Fibroblast of skin of right quadriceps (primary cell): ENCODE data around the gene PRUNE2.
"Not testable (repeated sequence)": the region's sequence is repeated elsewhere in the genome, so short reads cannot be mapped to it uniquely, and the experiment has no call there.

Experiments
- DNase-seq: peaks from one replicate; pipeline ENCODE4 v3.0.0-alpha.2; 2013

Gene PRUNE2

DNA sequence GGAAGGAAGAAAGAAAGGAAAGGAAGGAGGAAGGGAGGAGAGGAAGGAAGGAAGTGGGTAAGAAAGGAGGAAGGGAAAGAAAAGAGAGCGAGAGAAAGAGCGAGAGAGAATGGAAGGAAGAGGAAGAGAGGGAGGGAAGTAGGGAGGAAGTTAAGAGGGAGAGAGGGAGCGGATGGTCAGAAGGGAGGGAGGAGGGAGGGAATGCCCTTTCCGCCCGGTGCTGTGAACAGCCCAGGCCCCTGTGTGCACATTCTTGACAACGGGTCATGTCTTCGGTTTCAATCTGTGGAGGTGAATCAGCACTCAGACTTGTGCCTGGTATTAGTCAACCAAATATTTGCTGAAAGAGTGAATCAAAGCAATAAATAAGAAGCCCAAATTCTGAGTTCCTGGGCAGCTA is 39.2 kb downstream of the PRUNE2 start:
- peak; percentile 92 for DNase-seq

- no peak for DNase-seq
Observed at GRCh38 chr9:76863832-76864231, 42.1 kb downstream of the PRUNE2 start.

DNA sequence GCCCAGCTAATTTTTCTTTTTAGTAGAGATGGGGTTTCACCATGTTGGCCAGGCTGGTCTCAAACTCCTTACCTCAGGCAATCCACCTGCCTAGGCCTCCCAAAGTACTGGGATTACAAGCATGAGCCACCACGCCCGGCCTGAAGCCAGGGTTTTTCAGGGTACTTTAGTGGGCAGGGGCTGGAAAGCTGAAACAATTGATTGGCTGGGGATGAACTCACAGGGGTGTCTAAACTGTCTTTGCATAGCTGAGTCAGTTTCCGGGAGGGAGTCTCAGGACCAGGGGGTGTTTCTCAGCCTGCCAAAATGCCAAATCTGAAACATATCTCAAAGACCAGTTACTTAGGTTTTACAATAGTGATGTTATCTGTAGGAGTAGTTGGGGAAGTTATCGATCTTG is 46.1 kb downstream of the PRUNE2 start:
- no peak for DNase-seq

GRCh38 chr9:76858248-76858647 is 47.7 kb downstream of the PRUNE2 start:
- DNase-seq: not testable (repeated sequence)

GRCh38 chr9:76856016-76856415 is 49.9 kb downstream of the PRUNE2 start:
- DNase-seq: no peak

- DNase-seq: peak; percentile 69
Observed at GRCh38 chr9:76855015-76855414, 50.9 kb downstream of the PRUNE2 start.

GRCh38 chr9:76852026-76852425 is 53.9 kb downstream of the PRUNE2 start:
- DNase-seq: no peak

DNA sequence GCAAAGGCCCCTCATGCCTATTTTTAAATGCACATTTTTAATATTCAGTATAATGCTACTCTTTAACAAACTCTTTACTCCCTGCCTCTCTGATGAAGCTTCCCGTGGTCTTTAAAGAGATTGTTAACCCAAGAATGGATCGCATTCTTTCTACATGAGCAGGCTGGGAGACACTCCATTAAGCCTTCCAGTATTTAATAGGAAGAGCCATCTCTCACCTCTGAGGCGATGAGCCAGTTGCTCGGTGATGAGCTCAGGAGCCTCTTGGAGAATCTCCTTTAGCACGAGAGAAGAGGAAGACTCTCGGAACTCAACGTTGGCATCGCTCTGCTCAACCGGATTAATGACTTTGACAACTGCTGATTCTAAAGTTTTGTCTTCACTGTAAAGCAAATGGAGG is 59.6 kb downstream of the PRUNE2 start:
- DNase-seq: peak; percentile 48

GRCh38 chr9:76845254-76845653 is 60.7 kb downstream of the PRUNE2 start:
- DNase-seq: no peak

DNA sequence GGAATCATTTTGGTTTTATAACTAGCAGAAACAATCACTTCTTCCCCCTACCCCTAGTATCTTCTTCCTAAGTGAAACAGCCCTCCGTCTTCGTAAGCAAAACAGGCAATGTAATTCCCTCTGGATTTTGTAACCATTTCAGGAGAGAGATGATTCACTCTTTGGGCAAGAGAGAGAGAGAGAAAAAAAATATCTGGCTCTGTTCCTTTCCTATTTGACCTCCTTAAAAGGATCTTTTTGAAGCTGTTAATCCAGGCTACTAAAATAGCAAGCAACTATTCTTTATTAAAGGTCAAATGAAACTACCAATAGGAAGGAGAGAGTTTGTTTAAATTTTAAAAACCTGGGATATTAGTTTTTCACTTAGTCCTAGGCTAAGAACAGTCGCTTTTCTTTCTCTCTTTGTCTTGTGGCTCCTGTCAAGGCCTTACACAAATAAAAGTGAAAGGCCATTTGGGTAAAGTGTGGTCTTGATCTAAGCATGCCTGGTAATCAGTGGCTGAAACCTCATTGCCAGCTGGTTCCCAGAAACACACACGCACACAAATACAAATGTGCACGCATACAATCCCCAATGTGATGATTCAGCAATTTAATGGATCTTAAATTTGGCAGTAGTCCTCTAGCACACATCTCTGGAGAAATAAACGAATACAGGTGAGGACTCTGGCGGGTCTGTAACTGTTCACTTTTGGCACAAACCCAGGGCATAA is 70.2 kb downstream of the PRUNE2 start:
- DNase-seq: peak; percentile 94

DNA sequence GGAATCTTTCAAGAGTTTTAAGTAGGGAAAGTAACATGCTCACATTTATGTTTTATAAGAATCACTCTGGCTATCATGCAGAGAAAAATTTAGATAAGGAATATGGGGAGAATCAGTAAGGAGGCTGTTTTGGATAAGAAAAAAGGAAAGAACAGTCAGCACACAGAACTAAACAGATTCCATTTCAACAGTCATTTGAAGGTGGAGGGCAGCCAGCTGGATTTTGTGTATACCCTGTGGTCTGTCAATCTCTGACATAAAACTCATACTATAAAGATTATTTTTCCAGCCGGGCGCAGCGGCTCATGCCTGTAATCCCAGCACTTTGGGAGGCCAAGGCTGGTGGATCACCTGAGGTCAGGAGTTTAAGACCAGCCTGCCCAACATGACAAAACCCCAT is 77.5 kb downstream of the PRUNE2 start:
- no peak for DNase-seq

- DNase-seq: no peak
Observed at GRCh38 chr9:76827296-76828080, 78.4 kb downstream of the PRUNE2 start.

GRCh38 chr9:76820431-76820830 is 85.5 kb downstream of the PRUNE2 start:
- DNase-seq: no peak

GRCh38 chr9:76818271-76818670 is 87.6 kb downstream of the PRUNE2 start:
- DNase-seq: peak; percentile 98

GRCh38 chr9:76817489-76817888 is 88.4 kb downstream of the PRUNE2 start:
- DNase-seq: peak; percentile 74

DNA sequence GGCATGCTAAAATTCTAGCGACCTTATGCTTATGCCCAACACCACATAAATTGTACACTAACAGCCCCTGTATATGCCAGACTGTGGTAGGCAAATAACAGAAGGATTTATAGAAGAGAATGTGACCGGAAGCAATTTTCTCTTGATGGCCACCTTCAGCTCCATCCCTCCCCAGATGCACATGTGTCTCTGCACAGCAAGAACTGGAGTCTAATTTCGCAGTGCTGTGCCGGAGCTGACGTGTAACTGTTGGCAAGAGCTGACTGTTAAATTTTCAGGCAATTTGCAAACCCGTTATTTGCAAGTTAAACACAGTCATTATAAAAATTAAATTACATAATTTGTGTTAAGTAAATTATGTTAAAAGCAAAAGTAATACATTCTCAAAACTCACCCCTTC is 93.3 kb downstream of the PRUNE2 start:
- no peak for DNase-seq

GRCh38 chr9:76810377-76810957 is 95.4 kb downstream of the PRUNE2 start:
- DNase-seq: peak; percentile 54

DNA sequence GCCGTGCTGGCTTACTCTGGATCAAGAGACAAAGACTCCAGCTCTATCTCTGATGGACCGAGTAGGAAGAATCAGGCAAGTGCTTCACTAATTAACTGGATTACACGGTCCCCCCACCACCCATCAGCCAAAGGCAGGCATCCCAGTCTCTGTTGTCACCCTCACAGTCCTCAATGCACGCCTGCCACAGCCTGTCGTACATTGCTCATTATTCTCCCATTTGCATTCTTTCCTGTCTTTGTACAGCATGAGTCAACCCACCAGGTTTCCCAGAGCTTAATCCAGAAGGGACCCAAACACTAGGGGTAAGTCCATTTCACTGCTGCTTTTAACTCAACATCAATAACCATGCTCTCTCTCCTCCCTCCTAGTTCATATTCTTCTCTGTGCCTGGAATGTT is 97.3 kb downstream of the PRUNE2 start:
- DNase-seq: no peak

GRCh38 chr9:76803762-76804161 is 102.2 kb downstream of the PRUNE2 start:
- DNase-seq: no peak

- no peak for DNase-seq
Observed at GRCh38 chr9:76803083-76803482, 102.8 kb downstream of the PRUNE2 start.

DNA sequence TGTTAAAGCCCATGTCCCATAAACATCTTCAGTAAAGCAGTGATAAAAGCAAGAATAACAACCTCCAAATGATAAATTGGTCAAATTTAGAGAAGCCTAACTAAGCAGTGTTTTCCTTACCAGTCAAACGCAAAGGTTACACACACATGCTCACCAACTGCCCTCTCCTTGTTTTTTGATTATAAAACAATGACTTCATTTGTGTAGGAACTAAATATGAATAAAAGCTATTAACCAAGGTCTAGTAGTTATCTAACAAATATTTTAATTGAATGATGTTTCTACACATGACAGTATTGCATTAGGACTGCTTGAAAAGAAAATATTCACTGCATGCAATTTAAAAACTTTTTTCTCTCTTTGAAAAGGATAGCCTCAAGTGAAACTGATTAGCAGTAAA is 105.0 kb downstream of the PRUNE2 start:
- DNase-seq: no peak

DNA sequence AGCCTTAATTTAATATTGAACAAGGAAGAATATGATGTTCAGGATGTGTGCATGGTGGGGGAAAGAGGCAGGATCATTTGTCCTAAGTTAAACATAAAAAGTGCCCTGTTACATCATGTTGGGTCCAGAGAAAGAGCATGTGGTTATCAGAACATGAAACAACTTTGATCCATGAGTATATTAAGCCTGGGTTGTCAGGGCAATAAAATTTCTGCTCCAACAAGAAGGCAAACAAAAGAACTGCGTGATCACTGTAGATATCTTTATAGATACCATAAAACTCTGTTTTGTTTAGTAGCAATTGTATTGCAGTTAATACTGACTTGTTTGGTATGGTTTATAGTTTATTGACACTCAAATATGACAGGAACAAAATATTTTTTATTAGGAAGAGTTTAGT is 106.4 kb downstream of the PRUNE2 start:
- DNase-seq: no peak

DNA sequence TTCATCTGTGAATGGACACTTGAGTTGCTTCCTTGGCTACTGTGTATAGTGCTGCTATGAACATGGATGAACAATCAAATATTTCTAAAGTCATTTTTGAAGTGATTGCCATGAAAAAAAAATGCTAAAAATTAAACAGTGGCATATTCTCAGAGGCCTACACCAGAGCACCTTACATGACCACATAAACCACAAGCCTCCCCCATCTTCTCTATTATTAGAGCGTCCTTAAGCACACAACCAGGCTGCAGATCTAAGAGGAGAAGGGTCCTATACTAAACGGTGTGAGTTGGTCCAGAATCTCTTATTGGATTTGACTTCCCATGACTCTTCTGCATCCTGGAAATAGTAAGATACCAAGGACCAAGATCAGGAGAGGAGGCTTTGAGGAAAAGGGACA is 107.4 kb downstream of the PRUNE2 start:
- no peak for DNase-seq

- no peak for DNase-seq
Observed at GRCh38 chr9:76796296-76796695, 109.6 kb downstream of the PRUNE2 start.
